Fibroblast of lung (primary cell): ENCODE data around the gene DEFB131A. TPM values are rescaled to one million over a fixed set of nuclear protein-coding genes. Genes with fewer than 3 reads are reported as not detected.
"Not testable (repeated sequence)": the region's sequence is repeated elsewhere in the genome, so short reads cannot be mapped to it uniquely, and the experiment has no call there.

Experiments used
- DNase-seq, 2 donors: peaks; one replicate each; pipeline versions ENCODE4 v3.0.0 to v3.0.0-alpha.2; 2010; ENCODE audit warnings: low read depth in 2 of 2
- H2AFZ ChIP-seq: 2 replicates; pipeline ENCODE4 v1.5.1; 2012; ENCODE audit warnings: low read length, control low read depth, inconsistent platforms
- H3K27ac ChIP-seq: 2 replicates; pipeline ENCODE4 v1.5.1; 2011; ENCODE audit warnings: low read length, control low read depth; ENCODE audit not compliant: insufficient read depth
- H3K27me3 ChIP-seq: 2 replicates; pipeline ENCODE4 v1.5.1; 2011; ENCODE audit warnings: mild to moderate bottlenecking, low read length; ENCODE audit not compliant: control insufficient read depth, insufficient read depth
- H3K36me3 ChIP-seq: 2 replicates; pipeline ENCODE4 v1.5.1; 2011; ENCODE audit warnings: low read length; ENCODE audit not compliant: control insufficient read depth, insufficient read depth
- H3K4me1 ChIP-seq: 2 replicates; pipeline ENCODE4 v1.5.1; 2011; ENCODE audit warnings: low read length; ENCODE audit not compliant: control insufficient read depth, insufficient read depth; ENCODE audit errors: extremely low read depth
- H3K4me2 ChIP-seq: 2 replicates; pipeline ENCODE4 v1.5.1; 2011; ENCODE audit warnings: low read length, control low read depth; ENCODE audit not compliant: insufficient read depth; ENCODE audit errors: extremely low read depth
- H3K4me3 ChIP-seq, 4 experiments: fragments of 200-600 bp in 1 of 4; sonication (generic) in 1 of 4; replicated peaks in 1 of 4; 2 replicates each; pipeline ENCODE4 v1.5.1; 2011 to 2016; ENCODE audit warnings: low read length in 4 of 4, low read depth in 3 of 4, mild to moderate bottlenecking in 3 of 4, control low read depth in 2 of 4, inconsistent platforms in 1 of 4, mixed read lengths in 1 of 4; ENCODE audit not compliant: insufficient read depth in 1 of 4; ENCODE audit errors: control extremely low read depth in 1 of 4
- H3K79me2 ChIP-seq: 2 replicates; pipeline ENCODE4 v1.5.1; 2012; ENCODE audit warnings: mild to moderate bottlenecking, low read length, inconsistent platforms; ENCODE audit not compliant: control insufficient read depth, insufficient read depth
- H3K9ac ChIP-seq: 2 replicates; pipeline ENCODE4 v1.5.1; 2011; ENCODE audit warnings: mild to moderate bottlenecking, low read length, control low read depth; ENCODE audit not compliant: insufficient read depth
- H3K9me3 ChIP-seq: 2 replicates; pipeline ENCODE4 v1.5.1; 2012; ENCODE audit warnings: low read depth, low read length; ENCODE audit not compliant: control insufficient read depth, insufficient read depth
- H4K20me1 ChIP-seq: 2 replicates; pipeline ENCODE4 v1.5.1; 2011; ENCODE audit warnings: low read length; ENCODE audit not compliant: control insufficient read depth, insufficient read depth; ENCODE audit errors: extremely low read depth
- EZH2 ChIP-seq: IDR thresholded peaks from 2 replicates; pipeline ENCODE4 v1.5.1; 2012; ENCODE audit warnings: low read length, control low read depth, mild to moderate bottlenecking; ENCODE audit errors: missing control alignments
- polyA minus RNA-seq: library from RNA; depleted of rRNA, polyadenylated mRNA; stranded (reverse); fragments of >200 nt; gene quantifications from 2 replicates; pipeline ENCODE4 v1.2.3, GENCODE V29; 2011; ENCODE audit warnings: low replicate concordance
- polyA plus RNA-seq, 2 donors: library from polyadenylated mRNA; depleted of rRNA in 1 of 2; stranded (reverse) in 1 of 2; unstranded in 1 of 2; fragments of >200 nt; gene quantifications; 2 replicates each; pipeline ENCODE4 v1.2.1, GENCODE V29; 2011 to 2012; ENCODE audit warnings: missing spikeins in 1 of 2
- total RNA-seq: library from RNA; depleted of rRNA; stranded (reverse); fragments of >200 nt; gene quantifications from 2 replicates; pipeline ENCODE4 v1.2.1, GENCODE V29; 2014
- TF ChIP-seq, protein P1 (sequence below), 2 donors: IDR thresholded peaks in 1 of 2; conservative IDR thresholded peaks in 1 of 2; 1 replicate in 1 of 2; 2 replicates in 1 of 2; pipeline ENCODE4 v1.5.1; 2011 to 2012; ENCODE audit warnings: low read length in 2 of 2, control low read depth in 1 of 2, inconsistent platforms in 1 of 2, low read depth in 1 of 2, mild to moderate bottlenecking in 1 of 2

Gene DEFB131A, protein sequence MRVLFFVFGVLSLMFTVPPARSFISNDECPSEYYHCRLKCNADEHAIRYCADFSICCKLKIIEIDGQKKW
- not detected in 2 replicates for total RNA-seq
- polyA plus RNA-seq = not detected in 2 replicates
- not detected in 2 replicates for polyA plus RNA-seq (2012)
- not detected in 2 replicates for polyA minus RNA-seq

DNA sequence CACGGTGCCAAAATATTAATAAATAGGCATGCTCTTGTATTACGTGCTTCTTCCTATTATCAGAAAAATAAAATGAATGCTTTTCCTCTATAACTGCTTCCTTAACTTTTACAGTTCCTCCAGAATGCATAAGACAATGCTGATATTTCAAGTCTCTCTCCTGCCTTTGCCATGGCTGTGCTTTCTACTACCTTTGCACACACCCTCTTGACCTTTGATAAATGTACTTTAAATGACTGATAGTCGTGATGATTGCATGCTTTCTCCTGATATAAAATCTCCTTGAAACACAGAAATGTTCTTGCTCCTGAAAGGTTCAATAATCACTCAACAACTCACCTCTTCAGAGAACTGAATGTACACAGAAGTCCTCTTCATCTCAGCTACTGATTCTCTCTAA lies at the start of gene DEFB131A:
TSS of gene DEFB131A (plus strand) at position 301 of the 400 bp plus-strand sequence. CDS start 120 bp downstream, outside the sequence.
- H3K27me3 ChIP-seq, H3K79me2 ChIP-seq, H3K9me3 ChIP-seq: not testable (repeated sequence)

DNA sequence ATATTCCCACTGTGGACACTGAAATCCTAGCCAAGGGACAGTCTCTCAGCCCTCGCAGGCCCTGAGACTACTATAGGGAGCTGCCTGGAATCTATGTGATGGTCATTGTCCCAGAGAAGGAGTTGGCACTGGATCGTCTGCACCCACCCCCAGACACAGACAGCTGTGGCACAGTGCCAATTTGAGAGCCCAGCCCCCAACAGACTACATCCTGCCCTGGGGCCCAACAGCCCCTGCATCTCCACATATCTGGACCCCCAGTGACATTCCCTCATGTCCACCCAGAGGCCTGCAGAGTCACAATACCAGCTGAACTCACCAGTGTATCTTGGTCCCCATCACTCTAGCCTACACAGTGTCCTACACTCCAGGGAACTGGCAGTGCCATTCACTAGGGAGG lies 38.4 kb upstream of the DEFB131A start:
- not testable (repeated sequence) for H3K9ac ChIP-seq, H3K79me2 ChIP-seq, H3K27me3 ChIP-seq, H3K4me2 ChIP-seq, H3K27ac ChIP-seq, H3K36me3 ChIP-seq, H2AFZ ChIP-seq, H3K4me3 ChIP-seq, H4K20me1 ChIP-seq, H3K9me3 ChIP-seq, DNase-seq, H3K4me1 ChIP-seq

More for the DNA sequence above, at the start of gene DEFB131A:
- not testable (repeated sequence) for H3K36me3 ChIP-seq, H4K20me1 ChIP-seq, DNase-seq, H2AFZ ChIP-seq, H3K9ac ChIP-seq, H3K4me1 ChIP-seq, H3K4me2 ChIP-seq, H3K4me3 ChIP-seq, H3K27ac ChIP-seq

DNA sequence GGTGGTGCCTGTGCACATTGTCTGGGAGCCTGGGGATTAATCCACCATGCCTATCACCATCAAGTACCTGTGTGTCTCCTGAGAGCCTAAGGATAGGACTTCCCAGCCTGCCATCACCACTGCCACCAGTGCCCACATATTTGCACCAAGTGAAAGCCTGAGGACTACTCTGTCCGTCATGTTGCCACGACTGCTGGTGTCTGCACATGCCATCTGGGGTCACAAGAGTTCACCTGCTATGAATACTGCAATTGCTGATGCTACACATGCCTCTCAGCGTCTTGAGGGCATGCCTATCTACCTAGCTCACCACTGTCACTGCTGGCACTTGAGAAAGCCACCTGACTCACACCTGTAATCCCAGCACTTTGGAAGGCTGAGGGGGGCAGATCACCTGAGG lies 37.7 kb upstream of the DEFB131A start:
- not testable (repeated sequence) for H3K4me3 ChIP-seq, H2AFZ ChIP-seq, H3K9ac ChIP-seq, H3K9me3 ChIP-seq, H3K79me2 ChIP-seq, H3K4me1 ChIP-seq, H3K27me3 ChIP-seq, H3K27ac ChIP-seq, H4K20me1 ChIP-seq, DNase-seq, H3K36me3 ChIP-seq, H3K4me2 ChIP-seq

DNA sequence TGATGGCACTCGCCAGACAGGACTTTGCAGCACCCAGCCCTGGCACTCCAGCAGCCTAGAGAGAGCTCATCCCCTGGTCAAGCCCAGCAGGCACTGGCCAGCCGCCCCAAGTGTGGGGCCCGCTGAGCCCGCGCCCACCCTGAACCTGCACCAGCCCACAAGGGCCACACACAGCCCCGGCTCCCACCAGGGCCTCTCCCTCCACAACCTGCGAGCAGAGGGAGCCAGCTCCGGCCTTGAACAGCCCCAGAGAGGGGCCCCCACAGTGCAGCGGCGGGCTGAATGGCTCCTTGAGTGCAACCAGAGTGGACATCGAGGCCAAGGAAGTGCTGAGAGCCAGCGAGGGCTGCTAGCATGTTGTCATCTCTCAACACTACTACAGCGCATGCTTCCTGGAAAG lies 34.4 kb upstream of the DEFB131A start:
- Histone ChIP-seq H2AFZ (no peak overlapping the region), H3K36me3 (no peaks in the 10 kb centered on the region), H4K20me1 (no peaks in the 10 kb centered on the region), H3K27ac (no peak overlapping the region), H3K4me1 (no peaks in the 10 kb centered on the region), H3K4me3 (no peak overlapping the region), H3K79me2 (no peaks in the 10 kb centered on the region), H3K9ac (no peak overlapping the region), H3K9me3 (no peaks in the 10 kb centered on the region), H3K4me2 (no peak overlapping the region), H3K27me3 (no peaks in the 10 kb centered on the region)
- no peak for TF ChIP-seq EZH2
- TF ChIP-seq, protein P1, sequence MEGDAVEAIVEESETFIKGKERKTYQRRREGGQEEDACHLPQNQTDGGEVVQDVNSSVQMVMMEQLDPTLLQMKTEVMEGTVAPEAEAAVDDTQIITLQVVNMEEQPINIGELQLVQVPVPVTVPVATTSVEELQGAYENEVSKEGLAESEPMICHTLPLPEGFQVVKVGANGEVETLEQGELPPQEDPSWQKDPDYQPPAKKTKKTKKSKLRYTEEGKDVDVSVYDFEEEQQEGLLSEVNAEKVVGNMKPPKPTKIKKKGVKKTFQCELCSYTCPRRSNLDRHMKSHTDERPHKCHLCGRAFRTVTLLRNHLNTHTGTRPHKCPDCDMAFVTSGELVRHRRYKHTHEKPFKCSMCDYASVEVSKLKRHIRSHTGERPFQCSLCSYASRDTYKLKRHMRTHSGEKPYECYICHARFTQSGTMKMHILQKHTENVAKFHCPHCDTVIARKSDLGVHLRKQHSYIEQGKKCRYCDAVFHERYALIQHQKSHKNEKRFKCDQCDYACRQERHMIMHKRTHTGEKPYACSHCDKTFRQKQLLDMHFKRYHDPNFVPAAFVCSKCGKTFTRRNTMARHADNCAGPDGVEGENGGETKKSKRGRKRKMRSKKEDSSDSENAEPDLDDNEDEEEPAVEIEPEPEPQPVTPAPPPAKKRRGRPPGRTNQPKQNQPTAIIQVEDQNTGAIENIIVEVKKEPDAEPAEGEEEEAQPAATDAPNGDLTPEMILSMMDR (conservative IDR thresholded peaks at IDR 0.05 in 1 of 2, IDR thresholded peaks at IDR 0.05 in 1 of 2; ENCODE audit: low read depth in 1 of 2, low read length in 2 of 2) = no peak
- DNase-seq = no peak

DNA sequence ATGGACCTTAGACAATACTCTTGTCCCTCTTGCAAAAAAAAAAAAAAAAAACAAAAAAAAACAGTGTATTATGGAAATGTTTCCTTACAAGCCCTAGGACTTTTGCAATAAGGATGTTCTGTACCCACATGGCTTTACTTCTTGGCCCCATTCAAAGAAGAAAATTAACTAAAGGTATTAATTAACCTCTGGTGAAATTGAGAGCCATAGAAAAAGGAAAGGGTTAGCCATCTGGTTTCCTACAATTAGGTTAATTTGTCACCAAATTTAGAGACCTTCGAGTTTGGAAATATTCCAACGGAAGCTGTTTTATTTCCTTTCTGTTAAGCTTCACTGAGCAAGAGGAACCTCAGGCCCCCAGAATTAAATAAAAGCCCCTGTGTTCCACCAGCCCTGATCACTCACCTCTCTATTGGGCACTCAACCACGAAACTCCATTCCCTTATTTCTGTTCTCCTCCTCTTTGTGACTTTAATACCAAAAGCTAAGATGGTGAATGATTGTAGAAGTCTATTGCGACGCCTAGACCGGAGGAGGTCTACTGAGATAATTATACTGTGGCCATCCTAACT lies 22.2 kb upstream of the DEFB131A start:
- H3K4me1 ChIP-seq, H3K9ac ChIP-seq, DNase-seq: not testable (repeated sequence)

DNA sequence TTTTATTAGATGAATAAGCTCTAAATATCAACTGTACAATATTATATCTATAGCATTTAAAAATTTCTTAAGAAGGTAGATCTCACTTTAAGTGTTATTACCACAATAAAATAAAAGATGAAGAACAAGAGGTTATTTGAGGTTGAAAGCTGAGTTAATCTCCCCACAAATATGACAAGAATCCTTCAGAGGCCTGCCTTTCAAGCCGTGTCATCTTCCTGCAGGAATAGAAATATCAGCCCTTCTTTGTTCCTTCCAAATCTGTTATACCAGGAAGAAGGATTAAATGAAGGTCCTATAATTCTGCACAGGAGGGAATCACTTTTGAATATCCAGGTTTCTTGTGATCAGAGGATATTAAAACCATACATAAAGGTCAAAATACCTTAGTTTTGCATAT lies 18.3 kb upstream of the DEFB131A start:
- H3K27ac ChIP-seq, H3K4me3 ChIP-seq, H3K4me2 ChIP-seq, H3K9ac ChIP-seq, H3K36me3 ChIP-seq, H4K20me1 ChIP-seq, H3K9me3 ChIP-seq, H3K27me3 ChIP-seq, H2AFZ ChIP-seq, H3K4me1 ChIP-seq, H3K79me2 ChIP-seq, DNase-seq: not testable (repeated sequence)

More for the DNA sequence above, 22.2 kb upstream of the DEFB131A start:
- H3K27me3 ChIP-seq, H3K9me3 ChIP-seq, H3K4me2 ChIP-seq, H3K4me3 ChIP-seq, H2AFZ ChIP-seq, H4K20me1 ChIP-seq, H3K27ac ChIP-seq, H3K79me2 ChIP-seq, H3K36me3 ChIP-seq: not testable (repeated sequence)
